Neuronal stem cell (in vitro differentiated cells): ENCODE data around the gene DYNC1LI1.

Source experiments
- DNase-seq: peaks from one replicate; pipeline ENCODE4 v3.0.0-alpha.2; 2013; ENCODE audit warnings: low spot score
- H2AFZ ChIP-seq: one replicate; pipeline ENCODE4 v1.6.1; 2013; ENCODE audit warnings: mild to moderate bottlenecking, low read length, inconsistent platforms
- H2AK5ac ChIP-seq: 2 replicates; pipeline ENCODE4 v1.6.1; 2013; ENCODE audit warnings: low read depth, mild to moderate bottlenecking, inconsistent platforms, low read length, moderate library complexity, mixed read lengths
- H2BK120ac ChIP-seq: 2 replicates; pipeline ENCODE4 v1.6.1; 2013; ENCODE audit warnings: low read depth, mild to moderate bottlenecking, inconsistent platforms, low read length, moderate library complexity, mixed read lengths
- H2BK12ac ChIP-seq: one replicate; pipeline ENCODE4 v1.6.1; 2013; ENCODE audit warnings: low read length, inconsistent platforms
- H2BK15ac ChIP-seq: 2 replicates; pipeline ENCODE4 v1.6.1; 2013; ENCODE audit warnings: mild to moderate bottlenecking, low read length, inconsistent platforms, mixed read lengths
- H2BK5ac ChIP-seq: one replicate; pipeline ENCODE4 v1.6.1; 2013; ENCODE audit warnings: inconsistent platforms, mild to moderate bottlenecking, low read length, moderate library complexity
- H3K14ac ChIP-seq: one replicate; pipeline ENCODE4 v1.6.1; 2013; ENCODE audit warnings: low read length, inconsistent platforms
- H3K18ac ChIP-seq: 2 replicates; pipeline ENCODE4 v1.6.1; 2013; ENCODE audit warnings: low read length, inconsistent platforms
- H3K23ac ChIP-seq: 2 replicates; pipeline ENCODE4 v1.6.1; 2013; ENCODE audit warnings: low read depth, mild to moderate bottlenecking, mixed read lengths, low read length, inconsistent platforms; ENCODE audit not compliant: poor library complexity
- H3K27ac ChIP-seq: replicated peaks from 3 replicates; pipeline ENCODE4 v1.5.1; 2013; ENCODE audit warnings: low read length, inconsistent platforms
- H3K27me3 ChIP-seq, 3 experiments: 2 replicates each; pipeline ENCODE4 v1.6.1; 2013; ENCODE audit warnings: low read length in 3 of 3, mild to moderate bottlenecking in 2 of 3, inconsistent platforms in 1 of 3, low read depth in 1 of 3, mixed read lengths in 1 of 3, moderate library complexity in 1 of 3; ENCODE audit not compliant: control insufficient read depth in 3 of 3, insufficient read depth in 3 of 3
- H3K36me3 ChIP-seq, 2 donors: replicated peaks in 1 of 2; 2 replicates each; pipeline ENCODE4 v1.6.1; 2013; ENCODE audit warnings: low read length in 2 of 2; ENCODE audit not compliant: control insufficient read depth in 2 of 2, insufficient read depth in 2 of 2
- H3K4ac ChIP-seq: 2 replicates; pipeline ENCODE4 v1.6.1; 2013; ENCODE audit warnings: inconsistent platforms, mild to moderate bottlenecking, low read length, moderate library complexity
- H3K4me1 ChIP-seq, 2 donors: 1 replicate in 1 of 2; 2 replicates in 1 of 2; pipeline ENCODE4 v1.6.1; 2013; ENCODE audit warnings: low read length in 2 of 2, low read depth in 1 of 2; ENCODE audit not compliant: control insufficient read depth in 2 of 2, insufficient read depth in 1 of 2
- H3K4me2 ChIP-seq: one replicate; pipeline ENCODE4 v1.6.1; 2013; ENCODE audit warnings: mild to moderate bottlenecking, low read length, inconsistent platforms; ENCODE audit not compliant: insufficient read depth, poor library complexity, severe bottlenecking
- H3K4me3 ChIP-seq, 2 donors: 2 replicates each; pipeline ENCODE4 v1.5.1; 2013; ENCODE audit warnings: low read length in 2 of 2, mild to moderate bottlenecking in 2 of 2, inconsistent platforms in 1 of 2, moderate library complexity in 1 of 2
- H3K79me1 ChIP-seq: one replicate; pipeline ENCODE4 v1.6.1; 2013; ENCODE audit warnings: low read depth, mild to moderate bottlenecking, inconsistent platforms, low read length, moderate library complexity
- H3K9ac ChIP-seq: one replicate; pipeline ENCODE4 v1.6.1; 2013; ENCODE audit warnings: mild to moderate bottlenecking, low read depth, low read length, inconsistent platforms; ENCODE audit not compliant: poor library complexity
- H3K9me3 ChIP-seq, 2 donors: replicated peaks in 1 of 2; 2 replicates each; pipeline versions ENCODE3 to v1.6.1; 2013; ENCODE audit warnings: low read length in 2 of 2, mild to moderate bottlenecking in 2 of 2, inconsistent platforms in 1 of 2, low read depth in 1 of 2, mixed read lengths in 1 of 2, moderate library complexity in 1 of 2; ENCODE audit not compliant: control insufficient read depth in 2 of 2, insufficient read depth in 1 of 2
- H4K8ac ChIP-seq: one replicate; pipeline ENCODE4 v1.6.1; 2013; ENCODE audit warnings: low read depth, mild to moderate bottlenecking, inconsistent platforms, low read length, moderate library complexity
- H4K91ac ChIP-seq: one replicate; pipeline ENCODE4 v1.6.1; 2013; ENCODE audit warnings: low read length, low read depth, mild to moderate bottlenecking, inconsistent platforms; ENCODE audit not compliant: poor library complexity
- WGBS, 2 donors: extraction: QIAGEN DNeasy Blood & Tissue Kit; methylation state at CpG; one replicate each; pipeline ENCODE4 v1.1.7; 2013; ENCODE audit warnings: missing lambda C conversion rate in 2 of 2, mixed read lengths in 1 of 2; ENCODE audit not compliant: insufficient read length in 2 of 2, insufficient replicate concordance in 1 of 2; ENCODE audit errors: extremely low coverage in 2 of 2; 5-methylcytosine and 5-hydroxymethylcytosine counted together

The DYNC1LI1 gene

DNA sequence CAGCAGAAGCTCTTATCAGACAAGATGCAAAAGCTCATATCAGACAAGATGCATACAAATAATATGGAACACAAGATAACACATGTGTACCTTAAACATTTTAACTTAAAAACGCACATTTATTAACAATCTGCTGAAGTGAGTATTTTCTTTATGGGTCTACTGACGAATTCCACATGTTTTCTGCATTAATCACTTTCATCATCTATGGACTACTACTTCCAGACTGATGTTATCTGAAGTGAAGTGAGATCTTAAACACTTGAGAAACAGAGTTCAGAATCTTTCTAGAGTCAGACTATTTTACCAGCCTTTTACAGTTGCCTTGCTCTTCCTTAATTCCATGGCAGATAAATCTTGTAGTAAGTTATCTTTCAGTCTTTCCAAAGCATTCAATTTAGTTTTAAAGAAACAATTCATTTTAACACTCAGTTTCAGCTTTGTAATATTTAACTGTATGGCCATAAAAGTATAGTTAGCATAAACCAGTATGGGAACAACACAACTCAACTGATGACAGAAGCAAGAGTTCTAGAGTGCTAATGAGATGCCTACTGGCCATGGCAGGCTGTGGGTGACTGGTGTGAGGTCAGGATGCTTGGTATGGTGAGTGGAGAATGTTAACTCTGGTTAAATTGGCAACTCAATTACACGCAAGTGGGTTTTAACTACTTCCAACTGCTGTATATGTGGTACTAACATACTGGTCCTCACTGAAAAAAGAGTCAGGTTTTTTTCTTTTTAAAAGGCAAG is 77.8 kb downstream of the DYNC1LI1 start:
- no peak overlapping the region for H3K14ac ChIP-seq
- no peak for DNase-seq
- no peak overlapping the region for H2AK5ac ChIP-seq
- no peak overlapping the region for H2BK120ac ChIP-seq
- WGBS, 2 donors, result no CpG with 5 or more reads among the region's 3 CpGs
- no peak overlapping the region for H2AFZ ChIP-seq
- no peak overlapping the region for H3K18ac ChIP-seq
- no peak overlapping the region for H3K27ac ChIP-seq
- no peak overlapping the region for H3K4me3 ChIP-seq
- no peak overlapping the region for H3K4me2 ChIP-seq
- no peaks in the 10 kb centered on the region for H3K4me1 ChIP-seq
- H3K27me3 ChIP-seq, result no peaks in the 10 kb centered on the region
- no peak overlapping the region for H3K23ac ChIP-seq
- H3K9me3 ChIP-seq, result no peaks in the 10 kb centered on the region
- H2BK12ac ChIP-seq, result no peak overlapping the region
- H2BK15ac ChIP-seq, result no peak overlapping the region
- peaks cover 2 to 32% of the 10 kb centered on the region in 2 donors for H3K36me3 ChIP-seq
- no peak overlapping the region for H2BK5ac ChIP-seq
- no peak overlapping the region for H4K8ac ChIP-seq
- H4K91ac ChIP-seq, result no peak overlapping the region
- H3K4ac ChIP-seq, result no peak overlapping the region
- H3K9ac ChIP-seq, result no peak overlapping the region
- no peaks in the 10 kb centered on the region for H3K79me1 ChIP-seq

DNA sequence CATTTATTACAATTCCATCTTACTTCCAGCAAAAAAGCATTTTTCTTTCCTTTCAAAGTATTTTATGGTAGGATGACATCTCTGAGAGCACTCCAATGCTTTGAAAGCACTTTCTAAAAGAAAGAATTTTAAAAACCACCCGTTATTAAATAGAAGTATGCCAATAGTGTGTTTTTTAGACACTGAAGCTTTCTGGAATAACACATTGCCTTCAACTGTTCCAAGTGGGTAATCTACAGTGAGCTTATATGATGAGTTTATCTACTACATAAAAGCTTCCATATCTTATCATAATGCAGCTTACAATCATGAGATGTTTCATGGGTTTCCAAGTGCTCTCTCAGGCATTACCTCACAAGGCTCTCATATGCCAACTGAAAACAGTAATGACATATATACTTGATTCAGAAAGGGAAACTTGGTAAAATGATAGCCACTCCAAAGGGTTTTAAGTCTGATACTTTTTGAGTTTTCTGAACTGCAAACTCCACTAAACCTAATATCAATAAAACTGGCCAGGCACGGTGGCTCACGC is 82.1 kb downstream of the DYNC1LI1 start:
- Histone ChIP-seq H3K4me1 (no peaks in the 10 kb centered on the region), H3K27ac (no peak overlapping the region), H3K9me3 (peaks cover 0 to 3% of the 10 kb centered on the region in 2 donors), H2AK5ac (no peak overlapping the region), H2BK15ac (no peak overlapping the region), H3K14ac (no peak overlapping the region), H3K4me3 (no peak overlapping the region), H2AFZ (no peak overlapping the region), H3K4me2 (no peak overlapping the region), H3K79me1 (peaks cover 2% of the 10 kb centered on the region), H3K18ac (no peak overlapping the region), H4K8ac (no peak overlapping the region), H3K9ac (no peak overlapping the region), H2BK120ac (no peak overlapping the region), H4K91ac (no peak overlapping the region), H2BK12ac (no peak overlapping the region), H2BK5ac (no peak overlapping the region), H3K23ac (no peak overlapping the region), H3K36me3 (peaks cover 6 to 59% of the 10 kb centered on the region in 2 donors), H3K4ac (no peak overlapping the region), H3K27me3 (no peaks in the 10 kb centered on the region)
- no CpG with 5 or more reads among the region's 3 CpGs for WGBS, 2 donors
- DNase-seq, result no peak

DNA sequence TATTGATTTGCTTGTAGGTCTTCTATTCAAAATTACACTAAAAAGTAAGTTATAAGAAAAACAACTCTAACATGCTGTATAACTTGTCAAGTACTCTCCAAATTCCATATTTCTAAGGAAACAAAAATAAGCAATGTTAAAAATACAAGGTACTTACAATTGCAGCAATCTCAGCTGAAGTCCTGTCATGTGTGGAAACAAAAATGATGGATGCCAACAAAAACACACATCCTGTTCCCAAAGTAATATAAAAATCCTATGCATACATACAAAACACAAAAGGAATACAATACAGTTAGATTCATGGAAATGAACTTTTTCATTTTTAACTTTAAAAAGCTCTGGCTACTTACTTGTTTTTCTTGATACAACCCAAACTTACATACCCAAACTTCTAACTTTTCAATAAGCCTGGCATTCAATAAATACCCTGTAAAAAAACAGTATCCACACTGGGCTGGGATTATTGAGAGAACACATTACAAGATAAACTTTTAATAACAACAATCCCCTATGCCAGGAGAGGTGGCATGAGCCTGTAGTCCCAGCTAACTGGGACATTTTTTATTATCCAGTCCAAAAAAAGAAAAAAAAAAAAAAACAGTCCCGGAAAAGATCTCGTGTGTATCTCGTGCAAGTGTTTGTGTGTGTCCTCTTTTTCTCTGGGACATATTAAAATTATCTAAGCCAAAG is 82.7 kb downstream of the DYNC1LI1 start:
- no peaks in the 10 kb centered on the region for H3K4me1 ChIP-seq
- H2BK15ac ChIP-seq, result no peak overlapping the region
- H2BK120ac ChIP-seq, result no peak overlapping the region
- no peaks in the 10 kb centered on the region for H3K27me3 ChIP-seq
- H3K9me3 ChIP-seq, result peaks cover 0 to 3% of the 10 kb centered on the region in 2 donors
- peaks cover 4 to 66% of the 10 kb centered on the region in 2 donors for H3K36me3 ChIP-seq
- H3K79me1 ChIP-seq, result peaks cover 2% of the 10 kb centered on the region
- no peak overlapping the region for H2AK5ac ChIP-seq
- no peak overlapping the region for H3K27ac ChIP-seq
- H3K18ac ChIP-seq, result no peak overlapping the region
- no peak overlapping the region for H2AFZ ChIP-seq
- H2BK12ac ChIP-seq, result no peak overlapping the region
- no peak overlapping the region for H2BK5ac ChIP-seq
- no CpG with 5 or more reads among the region's 3 CpGs for WGBS, 2 donors
- H4K8ac ChIP-seq, result no peak overlapping the region
- no peak overlapping the region for H3K4ac ChIP-seq
- H4K91ac ChIP-seq, result no peak overlapping the region
- H3K14ac ChIP-seq, result no peak overlapping the region
- DNase-seq, result no peak
- no peak overlapping the region for H3K4me2 ChIP-seq
- no peak overlapping the region for H3K9ac ChIP-seq
- H3K23ac ChIP-seq, result no peak overlapping the region
- no peak overlapping the region for H3K4me3 ChIP-seq

DNA sequence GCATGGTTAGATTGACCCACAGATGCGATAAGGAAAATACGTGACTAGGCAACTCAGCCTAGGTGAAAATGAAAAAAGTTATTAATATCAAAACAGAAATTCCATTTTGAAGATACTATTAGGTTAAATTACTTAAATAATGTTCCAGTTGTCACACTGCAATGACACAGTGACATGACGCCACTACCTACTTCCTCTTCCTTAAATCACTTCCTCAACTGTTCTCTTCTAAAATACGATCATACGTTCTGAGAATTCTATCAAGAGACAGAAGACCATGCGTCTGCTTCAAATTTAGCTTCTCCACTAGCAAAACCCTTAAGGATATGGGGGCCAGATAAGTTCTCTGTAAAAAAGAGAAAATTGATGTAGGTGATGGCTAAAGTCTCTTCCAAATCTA is 86.2 kb downstream of the DYNC1LI1 start:
- DNase-seq, result no peak
- Histone ChIP-seq H2BK120ac (no peak overlapping the region), H3K79me1 (peaks cover 2% of the 10 kb centered on the region), H3K36me3 (peaks cover 4 to 76% of the 10 kb centered on the region in 2 donors), H3K4me2 (no peak overlapping the region), H2BK15ac (no peak overlapping the region), H2BK5ac (no peak overlapping the region), H3K14ac (no peak overlapping the region), H3K4me3 (no peak overlapping the region), H3K9ac (no peak overlapping the region), H3K9me3 (peaks cover 0 to 3% of the 10 kb centered on the region in 2 donors), H2AFZ (no peak overlapping the region), H3K27ac (no peak overlapping the region), H3K18ac (no peak overlapping the region), H3K23ac (no peak overlapping the region), H4K91ac (no peak overlapping the region), H2BK12ac (no peak overlapping the region), H3K4ac (no peak overlapping the region), H2AK5ac (no peak overlapping the region), H3K27me3 (no peaks in the 10 kb centered on the region), H3K4me1 (no peaks in the 10 kb centered on the region), H4K8ac (no peak overlapping the region)
- WGBS, 2 donors, result 100% methylated on average over 2 of the region's 6 CpGs; no CpG with 5 or more reads in 1 of the 2 donors
